Suppressor macrophage treated with lipopolysaccharide for 4 hours (primary cell): ENCODE measurements around the gene KASH5.
A peak's percentile ranks its signal among the peaks of the same experiment; 100 is the strongest.

Experiments
- DNase-seq: peaks from one replicate; pipeline ENCODE4 v3.0.0-alpha.2; 2020

Gene KASH5

GRCh38 chr19:49422407-49423070 lies 34.5 kb downstream of the KASH5 start:
- DNase-seq, result peak; percentile 54

DNA sequence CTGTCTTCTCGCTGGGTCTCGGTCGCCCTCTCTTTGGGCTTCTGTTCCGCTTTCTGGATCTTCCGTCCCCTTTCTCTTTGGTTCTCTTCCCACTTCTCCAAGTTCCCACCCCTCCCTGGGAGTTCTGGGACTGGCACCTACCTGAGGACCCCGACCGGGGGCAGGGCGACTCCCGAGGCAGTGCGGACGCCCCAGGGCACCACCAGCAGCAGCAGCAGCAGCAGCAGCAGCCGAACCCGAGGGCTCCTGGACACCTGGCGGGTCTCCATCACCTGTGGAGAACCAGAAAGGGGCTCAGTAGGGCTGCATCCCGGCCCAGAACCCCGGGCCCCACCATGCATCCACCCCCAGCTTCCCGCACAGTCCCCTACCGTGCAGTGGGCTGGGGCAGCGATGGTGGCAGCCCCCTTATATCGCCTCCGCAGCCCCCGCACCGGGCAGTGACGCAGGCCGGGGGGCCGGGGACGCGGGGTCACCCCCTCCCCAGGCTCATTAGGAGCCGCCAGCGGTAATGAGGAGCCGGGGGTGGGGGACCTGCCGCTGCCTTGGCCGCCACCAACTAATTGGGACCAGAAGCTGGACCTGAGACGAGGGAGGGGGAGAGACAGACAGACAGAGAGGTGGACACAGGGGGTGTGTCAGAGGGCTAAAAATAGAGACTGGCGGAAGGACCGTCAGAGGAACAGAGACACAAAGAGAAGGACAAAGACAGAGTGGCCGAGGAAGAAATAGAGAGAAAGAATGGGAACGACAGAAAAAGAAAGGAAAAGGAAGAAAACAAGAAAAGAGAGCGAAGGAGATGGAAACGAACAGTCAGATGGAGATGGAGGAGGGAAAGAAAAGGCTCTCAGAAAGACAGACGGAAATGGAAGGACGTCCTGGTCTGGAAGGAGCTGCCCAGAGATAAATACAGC lies 35.3 kb downstream of the KASH5 start, which contains the start of gene PTH2:
Gene PTH2, minus strand, starts transcription at position 371 of the 914 bp plus-strand sequence. Its CDS starts 102 bp downstream, at position 269.
- DNase-seq, result no peak

GRCh38 chr19:49423985-49424303 lies 35.9 kb downstream of the KASH5 start:
- no peak for DNase-seq

DNA sequence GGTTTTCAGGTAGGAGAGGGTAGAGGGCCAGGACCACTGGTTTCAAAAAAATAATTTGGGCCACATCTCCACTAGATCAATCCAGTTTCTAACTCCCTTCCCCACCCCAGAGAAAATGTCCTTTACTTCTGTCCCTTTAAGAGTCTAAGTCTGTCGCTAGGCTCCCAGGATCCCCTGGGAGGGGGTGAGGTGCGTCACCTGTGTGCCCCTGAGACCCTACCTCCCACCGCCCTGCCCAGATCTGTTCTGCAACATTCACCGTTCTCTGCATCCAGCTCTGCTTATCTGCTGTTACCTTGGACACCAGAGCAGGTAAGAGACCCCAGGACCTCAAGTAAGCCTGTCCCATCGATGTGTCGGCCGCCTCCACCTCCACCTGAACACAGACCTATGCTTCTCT lies 37.1 kb downstream of the KASH5 start, which contains the start of gene GFY:
Gene GFY, plus strand, starts transcription at position 211 of the 400 bp plus-strand sequence. CDS start 1,043 bp downstream, outside the sequence.
- no peak for DNase-seq

DNA sequence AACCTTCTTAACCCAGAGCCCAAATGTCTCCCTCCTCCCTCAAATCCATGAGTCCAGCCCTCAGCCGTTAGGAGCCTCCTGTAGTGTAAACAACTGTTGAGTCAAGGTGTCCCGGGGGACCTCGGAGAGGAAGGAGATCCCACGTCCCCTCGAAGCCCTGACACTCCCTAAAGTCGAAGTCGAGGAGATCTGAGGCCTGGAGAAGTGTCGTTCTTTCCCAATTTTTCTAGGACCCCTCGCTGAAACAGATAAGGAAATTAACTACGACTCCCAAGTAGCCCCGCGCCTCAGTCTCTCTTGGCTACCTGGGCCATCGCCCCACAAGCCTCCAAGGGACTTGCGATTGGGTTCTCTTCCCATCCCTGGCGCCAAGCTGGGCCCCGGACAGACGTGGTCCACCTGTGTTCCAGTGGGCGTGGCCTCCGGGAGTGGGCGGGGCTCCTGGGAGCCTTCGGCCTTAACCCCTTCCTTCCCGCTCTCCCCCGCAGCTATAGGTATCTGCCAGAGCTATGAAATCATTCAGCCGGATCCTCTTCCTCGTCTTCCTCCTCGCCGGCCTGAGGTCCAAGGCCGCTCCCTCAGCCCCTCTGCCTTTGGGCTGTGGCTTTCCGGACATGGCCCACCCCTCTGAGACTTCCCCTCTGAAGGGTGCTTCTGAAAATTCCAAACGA lies 38.0 kb downstream of the KASH5 start:
- no peak for DNase-seq

- DNase-seq, result no peak
Observed at GRCh38 chr19:49427339-49427738, 39.3 kb downstream of the KASH5 start.

GRCh38 chr19:49427855-49428546 lies 40.0 kb downstream of the KASH5 start:
- no peak for DNase-seq

- no peak for DNase-seq
Observed at GRCh38 chr19:49428547-49429451, 40.8 kb downstream of the KASH5 start.

DNA sequence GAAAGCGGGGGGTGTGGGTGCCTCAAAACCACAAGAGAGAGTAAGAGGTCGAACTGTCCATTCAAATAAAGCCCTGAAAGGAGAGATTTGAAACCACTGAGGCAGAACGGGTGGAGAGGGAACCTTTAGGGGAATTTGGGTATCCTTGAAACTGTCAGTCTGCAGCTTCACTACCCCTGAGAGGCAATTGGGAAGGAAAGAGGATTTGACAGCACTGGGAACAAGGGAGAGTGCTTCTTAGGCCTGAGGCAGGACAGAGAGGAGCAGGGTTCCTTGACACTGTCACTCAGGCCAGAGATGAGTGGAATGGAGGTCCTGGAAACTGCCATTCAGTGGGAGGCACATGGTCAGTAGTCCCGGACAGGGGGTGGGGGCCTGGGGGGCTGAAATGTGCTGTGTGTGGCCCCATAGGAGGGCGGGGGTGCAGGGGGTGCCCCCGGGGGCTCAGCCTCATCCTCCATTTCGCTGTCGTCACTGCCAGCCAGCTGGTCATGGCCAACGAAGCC lies 42.2 kb downstream of the KASH5 start:
- DNase-seq, result no peak

DNA sequence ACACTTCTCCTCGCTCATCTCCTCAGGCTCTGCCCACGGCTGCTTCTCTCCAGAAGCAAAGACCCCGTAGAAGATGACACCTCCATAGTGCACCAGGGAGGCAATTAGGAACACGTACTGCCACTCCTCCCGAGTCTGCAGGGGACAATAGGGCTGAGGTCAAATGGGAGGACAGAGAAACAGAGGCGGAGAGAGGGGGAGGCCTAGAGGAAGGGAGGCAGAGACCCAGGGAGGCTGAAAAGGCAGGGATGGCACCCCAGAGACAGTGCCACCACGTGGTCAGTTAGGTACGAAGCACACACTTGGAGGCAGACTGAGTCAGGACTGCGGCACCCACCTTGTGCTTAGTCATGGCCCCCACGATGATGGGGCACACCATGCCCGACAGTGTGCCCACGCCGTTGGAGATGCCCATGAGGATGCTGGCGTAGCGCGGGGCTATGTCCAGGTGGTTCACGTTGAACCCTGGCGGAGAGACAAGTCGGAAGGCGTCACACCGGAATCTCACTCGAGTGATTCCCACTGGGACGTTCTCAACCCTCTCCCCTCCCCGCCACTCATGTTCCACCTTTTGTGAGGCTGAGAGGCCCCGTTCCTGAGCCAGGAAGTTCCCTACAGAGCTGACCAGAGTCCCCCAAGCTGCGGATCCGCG lies 42.8 kb downstream of the KASH5 start:
- DNase-seq, result no peak

- DNase-seq, result no peak
Observed at GRCh38 chr19:49431330-49431749, 43.3 kb downstream of the KASH5 start.

DNA sequence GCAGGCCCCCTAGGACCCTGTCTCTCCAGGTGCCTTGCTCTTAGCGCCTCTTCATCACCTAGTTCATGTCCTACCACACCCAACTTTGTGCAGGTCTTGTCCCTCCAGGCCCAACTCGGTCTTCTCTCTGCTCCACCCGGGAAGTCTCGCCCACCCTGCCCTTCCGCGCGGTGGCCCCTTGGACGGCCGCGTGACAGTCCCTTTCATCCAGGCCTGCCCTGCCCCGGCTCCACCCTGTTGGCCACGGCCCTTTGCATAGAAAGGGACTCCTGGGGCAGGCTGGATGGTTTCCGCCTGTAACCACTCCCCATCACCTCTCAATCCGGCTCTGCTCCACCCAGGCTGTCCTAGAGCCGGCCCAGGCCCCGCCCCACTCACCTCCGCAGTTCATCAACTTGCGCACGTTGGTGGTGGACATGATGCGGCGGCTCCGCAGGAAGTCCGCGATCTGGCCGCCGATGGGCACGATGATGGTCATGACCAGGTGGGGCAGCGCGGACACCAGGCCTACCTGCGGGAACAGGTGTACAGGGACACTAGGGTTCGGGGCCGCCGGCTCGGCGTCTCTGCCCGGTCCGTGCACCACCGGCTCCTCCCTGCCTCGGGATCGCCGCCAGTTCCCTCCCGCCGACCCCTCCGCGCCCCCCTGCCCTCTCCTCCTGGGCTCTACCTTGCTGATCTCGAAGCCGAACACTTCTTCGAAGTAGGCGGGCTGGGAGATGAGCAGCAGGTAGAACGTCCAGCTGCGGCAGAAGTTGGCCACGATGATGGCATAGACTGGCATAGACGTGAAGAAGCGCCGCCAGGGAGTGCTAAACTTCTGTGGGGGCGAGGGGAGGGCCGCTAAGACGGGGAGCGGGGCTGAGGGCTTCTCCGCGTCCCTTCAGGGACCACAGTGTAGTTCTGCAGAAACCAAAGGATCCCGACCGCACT lies 44.4 kb downstream of the KASH5 start:
- no peak for DNase-seq

DNA sequence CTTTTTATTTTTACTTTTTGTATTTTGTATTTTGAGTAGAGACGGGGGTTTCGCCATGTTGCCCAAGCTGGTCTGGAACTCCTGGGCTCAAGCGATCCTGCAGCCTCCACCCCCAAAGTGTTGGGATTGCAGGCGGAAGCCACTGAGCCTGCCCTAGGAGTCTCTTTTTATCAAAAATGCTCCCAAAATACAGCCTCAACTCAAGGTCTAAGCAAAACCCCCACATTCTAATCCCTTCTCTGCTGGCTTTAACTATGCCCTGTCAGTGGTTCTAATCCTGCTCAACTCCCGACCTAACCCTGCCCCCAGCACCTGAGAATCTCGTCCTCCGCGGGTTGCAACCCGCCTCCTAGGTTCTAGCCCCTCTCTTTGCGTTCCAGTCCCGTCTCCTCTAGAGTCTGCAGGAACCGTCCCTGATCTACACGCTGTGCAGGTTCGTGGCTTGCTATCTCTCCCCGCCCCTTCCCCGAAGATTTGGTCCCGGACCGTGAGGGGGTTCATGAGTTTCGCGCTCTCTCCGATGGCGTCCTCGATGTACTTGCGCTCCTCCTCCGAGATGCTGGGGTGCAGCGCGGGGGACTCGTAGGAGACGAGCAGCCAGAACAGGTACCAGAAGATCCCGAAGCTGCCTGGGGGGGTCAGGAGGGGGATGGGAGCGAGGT lies 45.3 kb downstream of the KASH5 start:
- DNase-seq, result no peak

DNA sequence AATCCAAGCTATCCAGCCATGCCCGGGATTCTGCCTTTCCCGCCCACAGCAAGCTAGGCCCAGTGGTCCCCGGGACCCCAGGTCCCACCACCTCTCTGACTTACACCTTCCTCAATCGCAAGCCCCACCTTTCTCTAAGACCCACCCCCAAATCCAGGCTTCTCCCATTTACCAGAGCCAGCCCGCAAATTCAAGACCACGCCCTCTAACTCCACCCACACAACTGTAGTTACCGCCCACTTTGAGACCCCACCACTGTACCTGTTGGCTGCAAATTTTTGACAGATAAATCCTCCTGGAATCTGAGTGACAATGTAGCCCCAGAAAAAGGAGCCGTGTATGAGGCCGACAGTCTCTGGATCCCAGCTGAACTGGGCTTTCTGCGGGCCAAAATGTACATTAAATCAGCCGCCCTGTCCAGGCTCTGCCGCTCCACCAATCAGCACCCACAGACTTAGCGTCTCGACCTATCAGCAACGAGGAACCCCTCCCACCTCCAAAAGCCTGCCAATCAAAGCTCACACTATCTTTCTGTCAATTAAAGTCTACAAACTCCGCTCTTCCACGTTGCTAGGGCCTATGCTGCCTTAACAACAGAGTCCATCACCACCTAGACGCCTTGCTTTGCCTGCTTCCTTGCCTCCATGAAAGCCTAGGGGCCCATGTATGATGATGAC lies 47.0 kb downstream of the KASH5 start:
- DNase-seq, result no peak

DNA sequence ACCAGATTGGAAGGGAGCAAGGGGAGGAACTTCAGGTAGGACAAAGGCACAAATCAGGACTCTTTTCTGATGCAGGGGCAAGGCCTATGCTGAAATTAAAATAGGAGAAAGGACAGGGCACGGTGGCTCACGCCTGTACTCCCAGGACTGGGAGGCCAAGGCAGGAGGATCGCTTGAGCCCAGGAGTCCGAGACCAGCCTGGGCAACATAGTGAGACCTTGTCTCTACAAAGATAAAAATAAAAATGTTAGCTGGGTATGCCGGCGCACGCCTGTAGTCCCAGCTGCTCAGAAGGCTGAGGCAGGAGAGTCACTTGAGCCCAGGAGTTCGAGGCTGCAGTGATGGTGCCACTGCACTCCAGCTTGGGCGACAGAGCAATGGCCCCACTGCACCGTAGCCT lies 47.6 kb downstream of the KASH5 start:
- DNase-seq, result no peak

- no peak for DNase-seq
Observed at GRCh38 chr19:49436381-49437017, 48.5 kb downstream of the KASH5 start.

DNA sequence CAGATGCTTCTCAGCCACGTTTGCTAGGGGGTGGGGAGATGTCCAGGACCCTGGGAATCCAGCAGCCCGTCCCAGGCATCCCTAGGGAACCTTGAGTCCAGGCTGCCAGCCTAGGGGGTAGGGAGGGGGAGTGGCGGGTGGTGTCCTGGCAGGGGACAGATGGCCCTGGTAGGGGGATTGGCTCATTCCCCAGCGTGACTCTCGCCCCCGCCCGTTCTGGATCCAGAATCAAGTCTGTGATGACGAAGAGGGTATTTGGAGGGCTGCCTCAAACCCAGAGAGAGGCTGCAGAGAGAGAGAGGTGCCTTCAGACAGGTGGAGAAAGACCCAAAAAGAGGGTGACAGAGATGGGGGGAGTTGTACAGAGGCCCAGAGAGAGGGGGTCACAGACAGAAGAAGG lies 49.2 kb downstream of the KASH5 start:
- DNase-seq, result no peak

DNA sequence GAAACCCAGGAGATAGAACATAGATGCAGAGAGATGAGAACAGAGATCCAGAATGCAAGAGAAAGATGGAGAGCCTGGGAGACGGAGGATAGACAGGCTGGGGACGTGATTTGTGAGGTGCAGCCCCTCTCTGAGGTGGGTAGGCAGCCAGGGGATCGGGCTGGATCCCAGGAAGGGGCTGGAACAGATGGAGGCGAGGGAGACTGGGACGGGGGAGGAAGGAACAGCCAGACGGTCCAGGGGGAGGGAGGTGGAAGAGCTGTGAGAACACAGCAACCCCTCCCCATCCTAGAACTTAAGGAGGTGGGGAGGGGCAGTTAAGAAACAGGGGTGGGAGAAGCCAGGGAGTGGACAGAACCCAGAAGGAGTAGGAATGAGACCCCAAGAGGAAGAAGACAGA lies 50.2 kb downstream of the KASH5 start:
- DNase-seq, result no peak
